22Rv1 (cell line): Measurements from ENCODE around the gene ARHGAP25.

Experiments
- CTCF ChIP-seq: fragments of 450-650 bp; IDR thresholded peaks from 2 replicates; pipeline ENCODE4 v1.5.1; 2017; ENCODE audit warnings: mild to moderate bottlenecking
- ZFX ChIP-seq: fragments of 450-650 bp; IDR thresholded peaks from 2 replicates; pipeline ENCODE4 v1.6.1; 2017; ENCODE audit warnings: antibody characterized with exemption, borderline replicate concordance

- TF ChIP-seq CTCF (no peak), ZFX (no peak)
Observed at GRCh38 chr2:68740400-68740914, 5.8 kb downstream of the ARHGAP25 start.
